Left lung (tissue), 14 donors: ENCODE measurements around the gene ZNF337. TPM values are rescaled to one million over a fixed set of nuclear protein-coding genes. Genes with fewer than 3 reads are reported as not detected.
A peak's percentile ranks its signal among the peaks of the same experiment; 100 is the strongest.

Source experiments
- ATAC-seq: fragments of 200-7000 bp; cut with Tn5 transposase; one replicate; pipeline ENCODE4 v1.9.1; 2020; ENCODE audit warnings: moderate library complexity
- DNase-seq, 4 donors: peaks; one replicate each; pipeline ENCODE4 v3.0.0-alpha.2; 2013 to 2020
- H3K27ac ChIP-seq, 2 donors: fragments of 200-600 bp; sonication (generic) in 1 of 2; one replicate each; pipeline versions ENCODE4 v1.5.0 to v1.8.0; 2020 to 2021
- H3K27me3 ChIP-seq, 2 donors: fragments of 200-600 bp; sonication (generic) in 1 of 2; one replicate each; pipeline versions ENCODE4 v1.5.0 to v1.8.0; 2020 to 2021
- H3K36me3 ChIP-seq, 2 donors: fragments of 200-600 bp; sonication (generic) in 1 of 2; one replicate each; pipeline versions ENCODE4 v1.5.0 to v1.8.0; 2020 to 2021
- H3K4me1 ChIP-seq, 2 donors: fragments of 200-600 bp; one replicate each; pipeline ENCODE4 v1.8.0; 2021
- H3K4me3 ChIP-seq, 2 donors: fragments of 200-600 bp; sonication (generic) in 1 of 2; one replicate each; pipeline versions ENCODE4 v1.5.0 to v1.8.0; 2020 to 2021; ENCODE audit warnings: mild to moderate bottlenecking in 1 of 2
- H3K9me3 ChIP-seq, 2 donors: fragments of 200-600 bp; sonication (generic) in 1 of 2; one replicate each; pipeline versions ENCODE4 v1.5.0 to v1.8.0; 2020 to 2021
- intact Hi-C, 2 donors: fragments of 100-400 bp; cut with DNase I; formaldehyde crosslinking; loops; one replicate each; pipeline versions ENCODE4 v1.11.2 to v1.14.2; 2022
- long read RNA-seq, 12 donors: library from polyadenylated mRNA in 2 of 12; unstranded in 2 of 12; transcript quantifications; one replicate each; pipeline ENCODE4 v2.0.0 and lab custom pipeline, GENCODE V29; 2019 to 2026
- polyA plus RNA-seq, 6 donors: library from polyadenylated mRNA; unstranded; fragments of 120-200 nt; gene quantifications; one replicate each; pipeline ENCODE4 v1.2.1, GENCODE V29; 2013; ENCODE audit not compliant: insufficient read length in 6 of 6
- total RNA-seq, 2 donors: library from RNA; stranded (reverse); fragmentation: NEBNext Ultra II Directional; extraction: Animal tissue kit (Norgen Biotek cat#: 25700); gene quantifications; one replicate each; pipeline ENCODE4 v1.2.1, GENCODE V29; 2021
- TF ChIP-seq, protein P1 (sequence below), 2 donors: fragments of 200-600 bp; sonication (generic) in 1 of 2; IDR thresholded peaks; one replicate each; pipeline versions ENCODE4 v1.5.0 to v1.8.0; 2021; ENCODE audit warnings: antibody characterized with exemption in 2 of 2
- donor health status: DM: no; HTN: yes; CAD: no.
- donor health status: DM: no; HTN: no; CAD: no.

ZNF337 gene
- 10 to 100 TPM in 1 of 2 donors, 1 to 10 TPM in 1; 9.5 to 12.3 TPM for total RNA-seq
- 10 to 100 TPM; 44.2 to 58.3 (median 50.8) TPM for polyA plus RNA-seq
- long read RNA-seq, donor 1, transcript ZNF337-201 (5 exons, 3,205 nt) = major isoform, 5 of 7 reads
- long read RNA-seq, donor 1, partial matches to known transcripts = 0 of 7 reads
- long read RNA-seq, donor 1, other reads (novel, unspliced or antisense) = 0 of 7 reads
- long read RNA-seq, donor 2, partial matches to known transcripts = 6 of 13 reads
- long read RNA-seq, donor 2, other reads (novel, unspliced or antisense) = 0 of 13 reads
- long read RNA-seq, donor 3, partial matches to known transcripts = 0 of 6 reads
- long read RNA-seq, donor 3, other reads (novel, unspliced or antisense) = 0 of 6 reads
- long read RNA-seq, donor 4, partial matches to known transcripts = 0 of 2 reads
- long read RNA-seq, donor 4, other reads (novel, unspliced or antisense) = 0 of 2 reads
- long read RNA-seq, donor 5, transcript ZNF337-202 (4 exons, 3,613 nt) = minor isoform, 5 of 11 reads
- long read RNA-seq, donor 5, transcript ZNF337-201 (5 exons, 3,205 nt) = major isoform, 6 of 11 reads
- long read RNA-seq, donor 5, partial matches to known transcripts = 0 of 11 reads
- long read RNA-seq, donor 5, other reads (novel, unspliced or antisense) = 0 of 11 reads
- long read RNA-seq, donor 6, transcript ZNF337-201 (5 exons, 3,205 nt) = major isoform, 6 of 8 reads
- long read RNA-seq, donor 6, partial matches to known transcripts = 0 of 8 reads
- long read RNA-seq, donor 6, other reads (novel, unspliced or antisense) = 0 of 8 reads
- long read RNA-seq, donor 7, partial matches to known transcripts = 0 of 3 reads
- long read RNA-seq, donor 7, other reads (novel, unspliced or antisense) = 0 of 3 reads
- long read RNA-seq, donor 8, transcript ZNF337-201 (5 exons, 3,205 nt) = major isoform, 5 of 21 reads
- long read RNA-seq, donor 8, partial matches to known transcripts = 14 of 21 reads
- long read RNA-seq, donor 8, other reads (novel, unspliced or antisense) = 0 of 21 reads
- long read RNA-seq, donor 9 = 0 reads
- long read RNA-seq, donor 10, partial matches to known transcripts = 0 of 4 reads
- long read RNA-seq, donor 10, other reads (novel, unspliced or antisense) = 2 of 4 reads
- long read RNA-seq, donor 11 = 0 reads
- long read RNA-seq, donor 12, transcript ZNF337-202 (4 exons, 3,613 nt) = major isoform, 6 of 9 reads
- long read RNA-seq, donor 12, partial matches to known transcripts = 0 of 9 reads
- long read RNA-seq, donor 12, other reads (novel, unspliced or antisense) = 0 of 9 reads

DNA sequence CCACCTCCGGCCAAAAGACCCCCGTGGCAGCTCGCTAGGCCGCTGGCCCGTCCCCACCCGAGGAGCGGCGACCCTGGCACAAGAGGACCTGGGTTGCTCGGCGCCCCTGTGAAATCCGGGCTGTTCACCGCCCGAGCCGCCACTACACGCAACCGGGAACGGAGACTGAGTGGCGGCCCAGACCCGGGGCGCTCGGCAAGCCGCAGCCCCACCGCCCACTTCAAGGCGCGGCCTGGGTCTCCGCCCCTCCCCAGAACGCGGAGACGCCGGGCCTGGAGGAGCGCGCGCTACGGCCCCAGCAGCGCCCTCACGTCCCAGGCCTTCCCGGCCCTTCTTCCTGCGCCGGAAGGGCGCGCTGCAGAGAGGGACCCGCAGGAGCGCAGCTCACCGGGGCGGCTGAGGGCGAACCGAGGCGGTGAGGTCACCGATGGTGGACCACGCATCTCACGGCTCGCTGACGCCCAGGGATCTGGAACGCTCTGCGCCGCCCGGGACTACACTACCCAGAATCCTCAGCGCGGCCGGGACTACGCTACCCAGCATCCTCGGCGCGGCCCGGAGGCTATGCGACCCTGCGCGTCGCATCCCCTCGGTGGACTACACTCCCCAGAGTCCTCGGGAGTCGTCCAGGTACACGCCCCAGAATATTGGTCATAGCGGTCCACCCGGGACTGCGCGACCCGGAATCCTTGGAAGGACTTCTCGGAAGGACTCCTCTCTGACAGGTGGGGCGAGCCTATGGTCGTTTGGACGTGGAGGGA, at the start of gene ZNF337:
ZNF337 (minus strand) TSS at position 483 of the 761 bp plus-strand sequence. CDS start 10,436 bp downstream, outside the sequence.
- DNase-seq (peak; percentile 96 to 97 (median 97)), ATAC-seq (peak; percentile 100)
- intact Hi-C loops = no loop called here
- TF ChIP-seq, protein P1, sequence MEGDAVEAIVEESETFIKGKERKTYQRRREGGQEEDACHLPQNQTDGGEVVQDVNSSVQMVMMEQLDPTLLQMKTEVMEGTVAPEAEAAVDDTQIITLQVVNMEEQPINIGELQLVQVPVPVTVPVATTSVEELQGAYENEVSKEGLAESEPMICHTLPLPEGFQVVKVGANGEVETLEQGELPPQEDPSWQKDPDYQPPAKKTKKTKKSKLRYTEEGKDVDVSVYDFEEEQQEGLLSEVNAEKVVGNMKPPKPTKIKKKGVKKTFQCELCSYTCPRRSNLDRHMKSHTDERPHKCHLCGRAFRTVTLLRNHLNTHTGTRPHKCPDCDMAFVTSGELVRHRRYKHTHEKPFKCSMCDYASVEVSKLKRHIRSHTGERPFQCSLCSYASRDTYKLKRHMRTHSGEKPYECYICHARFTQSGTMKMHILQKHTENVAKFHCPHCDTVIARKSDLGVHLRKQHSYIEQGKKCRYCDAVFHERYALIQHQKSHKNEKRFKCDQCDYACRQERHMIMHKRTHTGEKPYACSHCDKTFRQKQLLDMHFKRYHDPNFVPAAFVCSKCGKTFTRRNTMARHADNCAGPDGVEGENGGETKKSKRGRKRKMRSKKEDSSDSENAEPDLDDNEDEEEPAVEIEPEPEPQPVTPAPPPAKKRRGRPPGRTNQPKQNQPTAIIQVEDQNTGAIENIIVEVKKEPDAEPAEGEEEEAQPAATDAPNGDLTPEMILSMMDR (IDR thresholded peaks at IDR 0.05) = no peak
- Histone ChIP-seq H3K27me3 (no peaks in the 10 kb centered on the region), H3K9me3 (peaks cover 0 to 21% of the 10 kb centered on the region in 2 donors), H3K4me1 (peaks cover 5 to 18% of the 10 kb centered on the region in 2 donors), H3K27ac (peak within 1 kb of the TSS; percentile 89 to 93), H3K36me3 (no peaks in the 10 kb centered on the region), H3K4me3 (peak within 1 kb of the TSS; percentile 88 to 90)

DNA sequence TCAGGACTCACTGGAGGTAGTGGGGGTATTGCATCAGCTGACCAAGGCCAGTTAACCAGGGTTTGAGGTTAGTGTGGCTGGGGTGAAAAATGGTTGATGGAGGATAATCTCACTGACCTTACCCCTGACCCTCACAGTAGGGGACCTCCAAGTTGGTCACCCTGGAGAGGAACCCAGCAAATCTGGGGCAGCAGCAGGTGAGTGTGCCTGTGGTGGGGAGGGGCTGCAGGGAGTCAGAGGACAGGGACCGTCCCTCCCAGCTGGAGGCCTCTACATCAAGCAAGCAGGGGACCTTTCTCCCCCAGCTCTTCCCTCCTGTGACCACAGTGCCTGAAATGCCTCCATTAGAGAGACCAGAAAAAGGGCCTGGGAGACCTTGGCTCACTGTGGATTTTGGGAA, 49.1 kb upstream of the ZNF337 start:
- Histone ChIP-seq H3K27me3 (no peaks in the 10 kb centered on the region), H3K9me3 (no peaks in the 10 kb centered on the region), H3K27ac (no peak overlapping the region), H3K4me1 (no peaks in the 10 kb centered on the region), H3K36me3 (no peaks in the 10 kb centered on the region), H3K4me3 (no peak overlapping the region)
- no peak for ATAC-seq
- intact Hi-C loops = no loop called here
- DNase-seq = no peak
- TF ChIP-seq, protein P1 (IDR thresholded peaks at IDR 0.05) = no peak

DNA sequence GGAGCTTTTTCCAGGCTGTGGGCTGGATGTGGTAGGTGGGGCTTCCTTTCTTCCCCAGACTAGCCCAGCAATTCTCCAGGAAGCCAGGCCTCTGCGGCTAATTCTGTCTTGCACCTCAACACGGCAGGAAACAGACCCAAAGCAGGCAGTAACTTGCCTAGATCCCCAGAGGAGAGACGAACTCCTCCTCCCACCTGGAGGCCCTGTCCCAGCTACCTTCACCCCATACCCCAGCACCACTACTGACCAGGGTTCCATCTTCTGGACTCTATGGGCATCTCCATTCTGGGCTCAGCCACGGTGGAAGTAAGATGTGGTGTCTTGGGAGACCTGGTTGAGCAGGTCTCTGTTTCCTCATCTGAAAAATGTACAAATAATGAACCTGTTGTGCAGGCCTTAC, 48.4 kb upstream of the ZNF337 start:
- TF ChIP-seq, protein P1 (IDR thresholded peaks at IDR 0.05) = no peak
- no peak overlapping the region for H3K4me3 ChIP-seq
- DNase-seq (no peak), ATAC-seq (no peak)
- H3K27me3 ChIP-seq = no peaks in the 10 kb centered on the region
- H3K27ac ChIP-seq = no peak overlapping the region
- no peaks in the 10 kb centered on the region for H3K9me3 ChIP-seq
- no peaks in the 10 kb centered on the region for H3K4me1 ChIP-seq
- intact Hi-C loops = no loop called here
- no peaks in the 10 kb centered on the region for H3K36me3 ChIP-seq

DNA sequence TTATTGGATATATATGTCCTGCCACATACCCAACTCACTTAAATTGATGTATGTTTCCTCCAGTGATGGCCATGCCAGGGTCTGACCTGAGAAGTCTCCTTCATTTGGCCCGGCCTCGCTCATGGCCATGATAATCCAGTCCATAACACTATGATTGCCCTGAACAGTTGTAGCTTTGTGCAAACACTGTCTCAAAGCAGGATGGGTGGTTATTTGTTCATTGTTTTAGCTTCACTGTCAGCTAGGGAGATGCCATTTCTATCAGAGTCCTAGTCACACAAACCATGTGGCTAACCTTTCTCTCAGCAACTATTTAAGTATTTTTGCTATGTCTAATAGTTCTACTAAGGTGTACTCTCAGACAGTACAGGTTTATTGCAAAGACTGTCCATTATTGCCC, 47.6 kb upstream of the ZNF337 start:
- TF ChIP-seq, protein P1 (IDR thresholded peaks at IDR 0.05) = no peak
- Histone ChIP-seq H3K27me3 (no peaks in the 10 kb centered on the region), H3K4me1 (no peaks in the 10 kb centered on the region), H3K4me3 (no peak overlapping the region), H3K9me3 (no peaks in the 10 kb centered on the region), H3K36me3 (no peaks in the 10 kb centered on the region), H3K27ac (no peak overlapping the region)
- DNase-seq (no peak), ATAC-seq (no peak)
- intact Hi-C loops = no loop called here
